ENCODE measurements around the gene DYNLRB1.
"Not testable (repeated sequence)": the region's sequence is repeated elsewhere in the genome, so short reads cannot be mapped to it uniquely, and the experiment has no call there.

Gene DYNLRB1

DNA sequence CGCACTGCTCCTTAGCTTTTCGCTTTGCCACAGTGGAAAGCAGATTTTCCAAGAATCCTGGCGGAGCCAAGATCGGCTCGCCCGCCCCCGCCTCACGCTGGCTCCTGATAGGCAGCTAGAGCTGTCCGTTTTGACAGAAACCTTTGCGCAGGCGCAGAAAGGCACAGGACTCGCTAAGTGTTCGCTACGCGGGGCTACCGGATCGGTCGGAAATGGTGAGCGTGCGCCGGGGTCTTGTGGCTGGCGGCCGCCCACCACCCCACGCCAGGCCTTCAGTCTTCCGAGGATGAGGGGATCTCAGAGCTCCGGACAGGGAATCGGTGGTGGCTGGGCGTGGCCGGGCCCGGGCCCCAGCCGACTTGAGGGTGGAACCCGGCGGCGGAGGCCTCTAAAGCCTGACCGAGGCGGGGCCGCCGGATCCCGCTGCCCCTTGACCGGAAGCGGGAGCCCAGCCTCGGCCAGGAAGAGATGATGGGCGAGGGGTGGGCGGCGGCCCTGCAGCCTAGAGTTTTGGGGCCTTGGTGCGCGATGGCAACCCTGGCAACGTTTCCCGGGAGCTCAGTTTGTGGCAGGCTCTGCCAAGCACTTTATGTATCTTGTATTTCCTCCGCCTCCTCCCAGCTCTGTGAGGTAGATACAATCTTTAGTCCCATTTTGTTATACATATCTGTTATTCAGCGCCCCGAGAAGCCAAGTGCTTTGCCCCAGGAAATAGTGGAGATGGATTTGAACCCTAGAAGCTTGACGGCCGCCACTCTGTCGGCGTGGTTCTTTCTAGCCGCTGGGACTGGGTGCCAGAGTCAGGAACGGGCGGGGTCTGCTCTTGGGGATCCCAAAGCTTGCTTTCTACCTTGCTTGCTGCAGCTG lies at the start of gene DYNLRB1:
DYNLRB1 (plus strand) TSS at position 176 of the 867 bp plus-strand sequence; CDS start at position 213, 37 bp downstream.
- DNase-seq = peak; percentile 97

DNA sequence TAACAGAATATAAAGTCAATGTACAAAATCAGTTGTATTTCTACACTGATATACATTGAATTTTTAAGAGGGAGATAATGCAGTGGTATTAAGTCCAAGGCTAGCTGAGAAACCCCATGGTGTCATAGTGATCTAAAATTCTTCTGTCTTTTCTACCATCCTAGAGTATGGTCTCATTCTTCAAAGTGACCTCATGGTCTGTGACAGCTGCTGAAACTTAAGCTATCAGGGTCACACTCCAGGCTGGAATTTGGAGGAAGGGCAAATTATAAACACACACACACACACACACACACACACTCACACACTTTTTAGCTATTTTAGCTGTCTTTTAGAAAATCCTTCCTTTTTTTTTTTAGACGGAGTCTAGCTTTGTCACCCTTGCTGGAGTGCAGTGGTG lies 47.3 kb upstream of the DYNLRB1 start:
- no peak for DNase-seq

- no peak for DNase-seq
Measured at GRCh38 chr20:34472246-34472925, 43.8 kb upstream of the DYNLRB1 start.

DNA sequence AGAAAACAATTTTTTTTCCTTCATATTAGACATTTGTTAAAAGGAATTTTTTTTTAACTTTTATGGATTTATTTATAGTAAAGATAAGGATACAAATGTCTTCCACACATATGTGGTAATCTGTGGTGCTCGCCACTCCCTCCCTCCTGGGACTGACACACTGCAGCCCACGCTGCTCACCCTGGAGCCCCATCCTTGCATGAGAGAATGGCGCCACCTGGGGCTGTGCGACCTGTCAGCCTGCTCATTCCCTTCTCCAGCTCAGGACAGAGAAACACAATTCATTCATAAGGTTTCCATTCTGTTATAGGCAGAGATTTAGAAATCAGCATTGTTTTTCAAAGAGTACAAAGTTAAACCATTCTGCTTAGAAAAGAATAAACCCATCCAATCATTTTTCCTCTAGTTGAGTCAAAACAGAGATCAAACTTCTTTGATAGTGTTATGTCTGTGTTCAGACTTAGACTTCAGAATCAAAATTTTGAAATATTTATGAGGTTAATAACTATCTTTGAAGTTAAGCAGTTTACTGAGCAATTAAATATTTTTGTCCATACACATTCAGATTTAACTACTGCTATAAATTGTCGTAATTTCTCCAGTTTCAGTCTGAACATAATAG lies 42.8 kb upstream of the DYNLRB1 start:
- DNase-seq = peak; percentile 10

GRCh38 chr20:34475979-34476736 lies 40.1 kb upstream of the DYNLRB1 start:
- peak; percentile 15 for DNase-seq

DNA sequence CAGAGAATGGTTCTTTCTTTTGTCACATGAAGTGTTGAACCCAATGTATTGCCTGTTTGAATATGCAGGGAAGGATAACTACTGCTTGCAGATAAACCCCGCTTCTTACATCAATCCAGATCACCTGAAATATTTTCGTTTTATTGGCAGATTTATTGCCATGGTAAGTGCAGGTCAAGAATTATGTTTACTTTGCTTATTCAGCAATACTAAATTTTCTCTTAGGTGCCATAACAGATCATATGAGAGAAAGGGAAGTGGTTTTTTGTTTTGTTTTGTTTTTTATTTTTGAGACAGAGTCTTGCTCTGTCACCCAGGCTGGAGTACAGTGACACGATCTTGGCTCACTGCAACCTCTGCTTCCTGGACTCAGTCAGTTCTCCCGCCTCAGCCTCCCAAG lies 36.6 kb upstream of the DYNLRB1 start:
- no peak for DNase-seq

DNA sequence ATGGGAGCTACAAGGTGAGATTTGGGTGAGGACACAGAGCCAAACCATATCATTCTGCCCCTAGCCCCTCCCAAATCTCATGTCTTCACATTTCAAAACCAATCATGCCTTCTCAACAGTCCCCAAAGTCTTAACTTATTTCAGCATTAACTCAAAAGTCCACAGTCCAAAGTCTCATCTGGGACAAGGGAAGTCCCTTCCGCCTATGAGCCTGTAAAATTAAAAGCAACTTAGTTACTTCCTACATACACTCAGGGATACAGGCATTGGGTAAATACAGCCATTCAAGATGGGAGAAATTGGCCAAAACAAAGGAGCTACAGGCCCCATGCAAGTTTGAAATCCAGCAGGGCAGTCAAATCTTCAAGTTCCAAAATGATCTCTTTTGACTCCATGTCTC lies 34.1 kb upstream of the DYNLRB1 start:
- DNase-seq = not testable (repeated sequence)

GRCh38 chr20:34483585-34484220 lies 32.5 kb upstream of the DYNLRB1 start:
- DNase-seq = not testable (repeated sequence)

GRCh38 chr20:34485068-34485634 lies 31.1 kb upstream of the DYNLRB1 start:
- no peak for DNase-seq

- DNase-seq = no peak
Measured at GRCh38 chr20:34491226-34491931, 24.8 kb upstream of the DYNLRB1 start.

DNA sequence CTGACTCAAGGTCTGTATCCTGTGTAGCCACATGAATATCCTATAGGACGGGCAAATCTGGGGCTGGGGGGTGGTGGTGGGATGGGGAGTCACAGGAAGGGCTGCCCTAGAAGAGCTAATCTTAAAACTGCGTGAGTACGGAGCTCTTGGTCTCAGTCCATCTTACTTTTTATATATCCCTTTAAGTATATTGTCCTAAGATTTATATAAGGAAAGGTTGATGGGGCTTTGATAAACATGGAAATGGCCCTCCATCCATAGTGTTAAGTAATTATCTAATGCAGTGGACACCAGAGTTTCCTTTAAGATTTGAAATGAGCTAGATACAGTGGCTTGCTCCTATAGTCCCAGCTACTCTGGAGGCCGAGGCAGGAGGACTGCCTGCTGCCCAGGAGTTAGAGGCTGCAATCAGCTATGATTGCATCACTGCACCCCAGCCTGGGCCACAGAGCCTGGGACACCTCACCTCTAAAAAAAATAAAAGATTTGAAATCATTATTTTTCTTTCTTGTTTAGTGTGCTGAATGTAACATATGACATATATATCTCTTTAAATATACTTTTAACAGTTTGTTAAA lies 24.2 kb upstream of the DYNLRB1 start:
- no peak for DNase-seq

GRCh38 chr20:34493646-34494045 lies 22.6 kb upstream of the DYNLRB1 start:
- DNase-seq = no peak

DNA sequence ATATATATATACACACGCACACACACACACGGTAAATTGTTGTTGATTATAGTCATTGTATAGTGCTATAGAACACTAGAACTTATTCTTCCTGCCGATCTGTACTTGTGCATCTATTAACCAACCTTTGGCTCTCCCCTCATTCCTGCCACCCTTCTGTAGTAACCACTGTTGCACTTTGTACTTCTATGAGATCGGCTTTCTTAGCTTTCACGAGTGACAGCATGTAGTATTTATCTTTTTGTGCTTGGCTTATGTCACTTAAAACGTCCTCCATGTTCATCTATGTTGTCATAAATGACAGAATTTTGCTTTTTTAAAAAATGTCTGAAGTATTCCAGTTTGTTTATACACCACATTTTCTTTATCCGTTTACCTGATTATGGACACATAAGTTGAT lies 20.9 kb upstream of the DYNLRB1 start:
- no peak for DNase-seq

GRCh38 chr20:34495916-34496315 lies 20.3 kb upstream of the DYNLRB1 start:
- no peak for DNase-seq

DNA sequence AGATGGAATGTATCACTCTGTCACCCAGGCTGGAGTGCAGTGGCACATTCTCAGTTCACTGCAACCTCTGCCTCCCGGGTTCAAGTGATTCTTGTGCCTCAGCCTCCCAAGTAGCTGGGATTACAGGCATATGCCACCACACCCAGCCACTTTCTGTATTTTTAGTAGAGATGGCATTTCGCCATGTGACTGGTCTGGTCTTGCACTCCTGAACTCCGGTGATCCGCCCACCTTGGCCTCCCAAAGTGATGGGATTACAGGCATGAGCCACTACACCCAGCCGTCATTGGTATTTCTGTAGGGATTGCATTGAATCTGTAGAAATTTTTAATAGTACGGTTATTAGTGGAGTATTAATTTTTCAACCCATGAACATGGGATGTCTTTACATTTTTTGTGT lies 18.6 kb upstream of the DYNLRB1 start:
- not testable (repeated sequence) for DNase-seq

DNA sequence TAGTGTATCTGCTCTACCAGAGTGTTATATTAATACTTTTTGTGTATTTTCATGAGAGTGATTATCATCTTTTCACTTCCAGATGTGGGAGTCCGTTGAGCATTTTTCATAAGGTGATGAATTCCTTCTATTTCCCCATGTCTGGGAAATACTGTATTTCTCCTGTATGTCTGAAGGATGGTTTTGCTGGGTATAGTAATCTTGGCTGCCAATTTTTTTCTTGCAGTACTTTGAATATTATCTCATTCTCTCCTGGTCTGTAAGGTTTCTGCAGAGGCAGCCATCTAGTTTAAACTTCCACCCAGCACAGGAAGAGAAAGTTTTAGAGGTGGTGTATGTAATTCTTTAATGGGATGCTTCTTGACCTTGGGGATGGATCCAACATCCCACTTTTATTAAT lies 15.4 kb upstream of the DYNLRB1 start:
- no peak for DNase-seq

DNA sequence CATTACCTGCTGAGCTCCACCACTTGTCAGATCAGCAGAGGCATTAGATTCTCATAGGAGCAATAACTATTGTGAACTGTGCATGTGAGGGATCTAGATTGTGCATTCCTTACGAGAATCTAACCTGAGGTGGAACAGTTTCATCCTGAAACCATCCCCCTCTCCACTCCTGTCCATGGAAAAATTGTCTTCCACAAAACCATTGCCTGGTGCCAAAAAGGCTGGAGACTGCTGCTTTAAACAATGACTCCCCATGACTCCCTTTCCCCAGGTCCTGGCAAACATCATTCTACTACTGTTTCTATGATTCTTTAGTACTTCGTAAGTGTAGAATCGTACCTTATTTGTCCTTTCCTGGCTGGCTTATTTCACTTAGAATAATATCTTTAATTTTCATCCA lies 9.7 kb upstream of the DYNLRB1 start:
- no peak for DNase-seq

- DNase-seq = no peak
Measured at GRCh38 chr20:34507702-34508413, 8.4 kb upstream of the DYNLRB1 start.

DNA sequence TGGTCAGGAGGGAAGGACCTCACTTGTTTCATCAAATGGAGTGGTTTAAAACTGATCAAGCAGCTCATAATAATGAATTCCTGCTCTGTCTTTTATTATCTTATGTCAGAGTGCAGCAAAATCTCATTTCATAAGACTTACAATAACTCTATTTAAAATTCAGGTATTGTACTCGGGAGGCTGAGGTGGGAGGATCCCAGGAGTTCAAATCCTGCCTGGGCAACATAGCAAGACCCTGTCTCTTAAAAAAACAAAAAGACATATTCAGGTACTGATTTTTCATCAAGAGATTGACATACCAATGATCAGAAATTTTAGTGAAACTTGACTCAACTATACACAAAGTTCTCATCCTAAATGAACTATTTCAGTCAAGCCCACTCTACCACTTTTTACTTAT lies 5.6 kb upstream of the DYNLRB1 start:
- no peak for DNase-seq

DNA sequence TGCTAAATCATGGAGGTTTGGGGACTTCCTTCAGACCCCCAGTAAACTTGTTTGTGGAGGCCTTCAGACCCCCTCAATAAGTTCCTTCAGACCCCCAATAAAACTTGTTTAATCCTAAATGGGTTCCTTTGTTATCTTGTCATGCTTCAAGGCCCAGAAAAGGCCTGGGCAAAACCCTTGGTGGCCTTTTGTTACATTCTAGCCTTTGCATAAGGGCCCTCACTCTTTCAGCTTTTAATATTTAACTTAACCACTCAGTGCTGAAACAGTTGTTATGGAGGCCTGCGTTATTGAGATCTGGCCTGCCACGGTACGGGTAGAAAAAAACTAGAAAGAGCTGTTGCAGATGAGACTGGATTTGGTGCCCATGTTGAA lies 4.3 kb upstream of the DYNLRB1 start:
- DNase-seq = no peak
